Measurements from ENCODE around the gene AUNIP. TPM values are rescaled to one million over a fixed set of nuclear protein-coding genes. Genes with fewer than 3 reads are reported as not detected.
A peak's percentile ranks its signal among the peaks of the same experiment; 100 is the strongest.

The AUNIP gene
- polyA plus RNA-seq, 1 of the 3 experiments (the other 2 are of a cell fraction), result 1.9 TPM

GRCh38 chr1:25848531-25848930 lies 10.7 kb downstream of the AUNIP start:
- no peak overlapping the region for H3K9ac ChIP-seq
- DNase-seq, result no peak
- H3K4me3 ChIP-seq (ENCODE audit: low read depth in 2 of 2, low read length in 1 of 2), result no peak overlapping the region
- H3F3A ChIP-seq (replicated peaks; ENCODE audit: insufficient read depth), result no peaks in the 10 kb centered on the region
- H2AFZ ChIP-seq (ENCODE audit: low read depth), result no peak overlapping the region
- H3K4me1 ChIP-seq (ENCODE audit: control insufficient read depth in 1 of 2, insufficient read depth in 2 of 2, low read depth in 1 of 2, low read length in 1 of 2), result no peaks in the 10 kb centered on the region
- WGBS (ENCODE audit: low lambda C conversion rate), result 91% methylated on average over 1 of the region's 1 CpG
- H4K20me1 ChIP-seq (ENCODE audit: insufficient read depth), result no peaks in the 10 kb centered on the region
- H3K27me3 ChIP-seq (ENCODE audit: insufficient read depth), result no peaks in the 10 kb centered on the region
- ChIA-PET CTCF (no interaction called here), POLR2A (no interaction called here)
- no peak overlapping the region for H3K4me2 ChIP-seq
- H3K9me3 ChIP-seq, result 0 out of 2 replicates have a peak, but pooled peaks cover 7% of the 10 kb centered on the region
- H3K9me2 ChIP-seq, result no peaks in the 10 kb centered on the region
- H3K27ac ChIP-seq (ENCODE audit: low read depth in 2 of 2, low read length in 1 of 2), result no peak overlapping the region
- H3K79me2 ChIP-seq (ENCODE audit: insufficient read depth), result peaks cover 9% of the 10 kb centered on the region; the same call in 1 of the 2 replicates
- TF ChIP-seq JUND (IDR thresholded peaks at IDR 0.05) (no peak), RCOR1 (IDR thresholded peaks at IDR 0.05; ENCODE audit: low read length) (no peak), TEAD4 (IDR thresholded peaks at IDR 0.05; ENCODE audit: borderline replicate concordance, insufficient read depth) (no peak), RXRA (IDR thresholded peaks at IDR 0.05; ENCODE audit: borderline replicate concordance, low read depth) (no peak), NRF1 (IDR thresholded peaks at IDR 0.05; ENCODE audit: low read depth, low read length) (no peak), EZH2phosphoT487 (IDR thresholded peaks at IDR 0.05; ENCODE audit: borderline replicate concordance, low read depth) (no peak), RFX5 (IDR thresholded peaks at IDR 0.05; ENCODE audit: low read length) (no peak), TAF1 (IDR thresholded peaks at IDR 0.05; ENCODE audit: borderline replicate concordance, low read depth, low read length) (0 out of 2 replicates have a peak, but pooled peaks have one; percentile 6)
- no peaks in the 10 kb centered on the region for H3K36me3 ChIP-seq (replicated peaks in 1 of 2; ENCODE audit: control insufficient read depth in 1 of 2, insufficient read depth in 2 of 2, low read length in 1 of 2)

DNA sequence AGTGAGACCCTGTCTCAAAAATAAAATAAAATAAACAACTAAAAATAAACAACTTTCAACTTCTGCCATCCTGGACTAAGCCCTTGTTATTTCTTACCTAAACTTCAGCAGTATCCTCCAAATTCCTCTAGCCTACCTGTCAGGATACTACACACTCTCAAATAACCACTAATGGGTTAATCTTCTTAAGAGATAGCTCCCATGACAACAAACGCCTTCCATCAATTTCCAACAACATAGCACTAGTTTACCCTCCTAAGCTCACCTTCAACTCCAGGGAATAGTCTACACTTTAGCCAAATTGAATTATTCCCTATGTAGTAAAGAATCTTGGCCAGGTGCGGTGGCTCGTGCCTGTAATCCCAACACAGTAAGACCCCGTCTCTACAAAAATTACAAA lies 11.3 kb downstream of the AUNIP start:
- Histone ChIP-seq H3K4me3 (ENCODE audit: low read depth in 2 of 2, low read length in 1 of 2) (no peak overlapping the region), H3K4me1 (ENCODE audit: control insufficient read depth in 1 of 2, insufficient read depth in 2 of 2, low read depth in 1 of 2, low read length in 1 of 2) (no peaks in the 10 kb centered on the region), H3K9me2 (no peaks in the 10 kb centered on the region), H3K27me3 (ENCODE audit: insufficient read depth) (no peaks in the 10 kb centered on the region), H2AFZ (ENCODE audit: low read depth) (no peak overlapping the region), H3K9me3 (0 out of 2 replicates have a peak, but pooled peaks cover 7% of the 10 kb centered on the region), H3K4me2 (no peak overlapping the region), H3K79me2 (ENCODE audit: insufficient read depth) (peaks cover 6% of the 10 kb centered on the region; the same call in 1 of the 2 replicates), H3K27ac (ENCODE audit: low read depth in 2 of 2, low read length in 1 of 2) (no peak overlapping the region), H4K20me1 (ENCODE audit: insufficient read depth) (no peaks in the 10 kb centered on the region), H3F3A (replicated peaks; ENCODE audit: insufficient read depth) (no peaks in the 10 kb centered on the region), H3K36me3 (replicated peaks in 1 of 2; ENCODE audit: control insufficient read depth in 1 of 2, insufficient read depth in 2 of 2, low read length in 1 of 2) (no peaks in the 10 kb centered on the region), H3K9ac (no peak overlapping the region)
- WGBS (ENCODE audit: low lambda C conversion rate), result 89% methylated on average over 4 of the region's 4 CpGs
- CTCF ChIA-PET, result no interaction called here
- POLR2A ChIA-PET, result no interaction called here
- TF ChIP-seq FOSL2 (IDR thresholded peaks at IDR 0.05; ENCODE audit: borderline replicate concordance, low read depth) (no peak), MEF2A (IDR thresholded peaks at IDR 0.05; ENCODE audit: borderline replicate concordance, low read depth) (no peak)
- TF ChIP-seq, protein P1, sequence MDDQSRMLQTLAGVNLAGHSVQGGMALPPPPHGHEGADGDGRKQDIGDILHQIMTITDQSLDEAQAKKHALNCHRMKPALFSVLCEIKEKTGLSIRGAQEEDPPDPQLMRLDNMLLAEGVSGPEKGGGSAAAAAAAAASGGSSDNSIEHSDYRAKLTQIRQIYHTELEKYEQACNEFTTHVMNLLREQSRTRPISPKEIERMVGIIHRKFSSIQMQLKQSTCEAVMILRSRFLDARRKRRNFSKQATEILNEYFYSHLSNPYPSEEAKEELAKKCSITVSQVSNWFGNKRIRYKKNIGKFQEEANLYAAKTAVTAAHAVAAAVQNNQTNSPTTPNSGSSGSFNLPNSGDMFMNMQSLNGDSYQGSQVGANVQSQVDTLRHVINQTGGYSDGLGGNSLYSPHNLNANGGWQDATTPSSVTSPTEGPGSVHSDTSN (IDR thresholded peaks at IDR 0.05), result no peak
- no peak for DNase-seq

DNA sequence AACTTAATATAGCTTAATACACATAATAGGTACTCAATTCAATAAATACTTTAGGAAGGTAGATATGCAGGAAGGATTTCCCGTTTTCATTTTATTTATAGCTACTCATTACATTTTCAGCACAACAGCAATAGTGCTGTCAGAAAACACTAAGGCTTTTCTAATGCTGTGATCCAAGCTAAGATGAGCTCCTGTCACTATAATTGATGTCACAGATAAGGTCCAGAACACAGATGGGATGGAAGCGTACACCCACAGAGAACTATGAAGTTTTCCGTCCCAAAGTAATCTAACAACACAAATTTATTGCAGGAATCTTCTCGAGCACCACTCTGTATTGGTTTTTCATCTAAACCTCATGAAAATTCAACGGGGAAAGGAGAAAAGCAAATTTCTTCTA lies 13.6 kb downstream of the AUNIP start:
- H3K9me2 ChIP-seq, result no peaks in the 10 kb centered on the region
- 0 out of 2 replicates have a peak, but pooled peaks cover 5% of the 10 kb centered on the region for H3K9me3 ChIP-seq
- ChIA-PET POLR2A (no interaction called here), CTCF (no interaction called here)
- WGBS (ENCODE audit: low lambda C conversion rate), result 85% methylated on average over 5 of the region's 5 CpGs
- TF ChIP-seq TEAD4 (IDR thresholded peaks at IDR 0.05; ENCODE audit: borderline replicate concordance, insufficient read depth) (no peak), JUND (IDR thresholded peaks at IDR 0.05) (no peak), GATA2 (CRISPR knock-in tag; IDR thresholded peaks at IDR 0.05) (no peak)
- TF ChIP-seq, protein P2, sequence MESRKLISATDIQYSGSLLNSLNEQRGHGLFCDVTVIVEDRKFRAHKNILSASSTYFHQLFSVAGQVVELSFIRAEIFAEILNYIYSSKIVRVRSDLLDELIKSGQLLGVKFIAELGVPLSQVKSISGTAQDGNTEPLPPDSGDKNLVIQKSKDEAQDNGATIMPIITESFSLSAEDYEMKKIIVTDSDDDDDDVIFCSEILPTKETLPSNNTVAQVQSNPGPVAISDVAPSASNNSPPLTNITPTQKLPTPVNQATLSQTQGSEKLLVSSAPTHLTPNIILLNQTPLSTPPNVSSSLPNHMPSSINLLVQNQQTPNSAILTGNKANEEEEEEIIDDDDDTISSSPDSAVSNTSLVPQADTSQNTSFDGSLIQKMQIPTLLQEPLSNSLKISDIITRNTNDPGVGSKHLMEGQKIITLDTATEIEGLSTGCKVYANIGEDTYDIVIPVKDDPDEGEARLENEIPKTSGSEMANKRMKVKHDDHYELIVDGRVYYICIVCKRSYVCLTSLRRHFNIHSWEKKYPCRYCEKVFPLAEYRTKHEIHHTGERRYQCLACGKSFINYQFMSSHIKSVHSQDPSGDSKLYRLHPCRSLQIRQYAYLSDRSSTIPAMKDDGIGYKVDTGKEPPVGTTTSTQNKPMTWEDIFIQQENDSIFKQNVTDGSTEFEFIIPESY (IDR thresholded peaks at IDR 0.05; ENCODE audit: borderline replicate concordance, low read depth), result no peak
- H3K4me1 ChIP-seq (ENCODE audit: control insufficient read depth in 1 of 2, insufficient read depth in 2 of 2, low read depth in 1 of 2, low read length in 1 of 2), result no peaks in the 10 kb centered on the region
- no peak overlapping the region for H3K27ac ChIP-seq (ENCODE audit: low read depth in 2 of 2, low read length in 1 of 2)
- H3K4me3 ChIP-seq (ENCODE audit: low read depth in 2 of 2, low read length in 1 of 2), result no peak overlapping the region
- no peak for DNase-seq
- no peak overlapping the region for H3K9ac ChIP-seq
- no peaks in the 10 kb centered on the region for H4K20me1 ChIP-seq (ENCODE audit: insufficient read depth)
- no peaks in the 10 kb centered on the region for H3K36me3 ChIP-seq (replicated peaks in 1 of 2; ENCODE audit: control insufficient read depth in 1 of 2, insufficient read depth in 2 of 2, low read length in 1 of 2)
- no peaks in the 10 kb centered on the region for H3K27me3 ChIP-seq (ENCODE audit: insufficient read depth)
- H3F3A ChIP-seq (replicated peaks; ENCODE audit: insufficient read depth), result no peaks in the 10 kb centered on the region
- no peak overlapping the region for H3K4me2 ChIP-seq
- no peak overlapping the region for H2AFZ ChIP-seq (ENCODE audit: low read depth)
- H3K79me2 ChIP-seq (ENCODE audit: insufficient read depth), result no peaks in the 10 kb centered on the region
